GM23338 (cell line): ENCODE measurements around the gene HDHD5. TPM values are rescaled to one million over a fixed set of nuclear protein-coding genes. Genes with fewer than 3 reads are reported as not detected.

Experiments used
- ATAC-seq: fragments of 200-7000 bp; cut with Tn5 transposase; 3 replicates; pipeline ENCODE4 v1.9.1; 2020
- DNase-seq: peaks from one replicate; pipeline ENCODE4 v3.0.0-alpha.2; 2015; ENCODE audit warnings: low spot score
- H2AFZ ChIP-seq: fragments of 200-600 bp; sonication (generic); 2 replicates; pipeline ENCODE4 v1.8.0; 2016; ENCODE audit warnings: antibody characterized with exemption, mild to moderate bottlenecking, moderate library complexity
- H3F3A ChIP-seq: fragments of 200-600 bp; sonication (generic); replicated peaks from 2 replicates; pipeline ENCODE4 v1.8.0; 2017; ENCODE audit warnings: antibody characterized with exemption, mixed run types, low read depth
- H3K27ac ChIP-seq: fragments of 200-600 bp; sonication (generic); 2 replicates; pipeline ENCODE4 v1.6.1; 2016; ENCODE audit warnings: low read depth
- H3K27me3 ChIP-seq: fragments of 200-600 bp; sonication (generic); 2 replicates; pipeline ENCODE4 v1.8.0; 2016; ENCODE audit warnings: mild to moderate bottlenecking, mixed run types, moderate library complexity; ENCODE audit not compliant: insufficient read depth
- H3K36me3 ChIP-seq: fragments of 200-600 bp; sonication (generic); 2 replicates; pipeline ENCODE4 v1.8.0; 2016; ENCODE audit warnings: mild to moderate bottlenecking; ENCODE audit not compliant: insufficient read depth
- H3K4me1 ChIP-seq: fragments of 200-600 bp; sonication (generic); 2 replicates; pipeline ENCODE4 v1.8.0; 2016; ENCODE audit warnings: mild to moderate bottlenecking, moderate library complexity; ENCODE audit not compliant: insufficient read depth
- H3K4me2 ChIP-seq: fragments of 200-600 bp; sonication (generic); 2 replicates; pipeline ENCODE4 v1.7.1; 2017; ENCODE audit warnings: mixed run types
- H3K4me3 ChIP-seq: fragments of 200-600 bp; sonication (generic); 2 replicates; pipeline ENCODE4 v1.6.1; 2016; ENCODE audit warnings: mixed run types
- H3K79me2 ChIP-seq: fragments of 200-600 bp; sonication (generic); replicated peaks from 2 replicates; pipeline ENCODE4 v1.8.0; 2017; ENCODE audit warnings: mild to moderate bottlenecking; ENCODE audit not compliant: insufficient read depth
- H3K9me2 ChIP-seq: fragments of 200-600 bp; sonication (generic); 2 replicates; pipeline ENCODE4 v1.8.0; 2017; ENCODE audit not compliant: insufficient read depth
- H4K20me1 ChIP-seq: fragments of 200-600 bp; sonication (generic); replicated peaks from 2 replicates; pipeline ENCODE4 v1.8.0; 2017; ENCODE audit warnings: mild to moderate bottlenecking; ENCODE audit not compliant: insufficient read depth
- H3K27ac Mint-ChIP-seq: 2 replicates; pipeline ENCODE4 v1.8.0; 2020; ENCODE audit warnings: inconsistent platforms, mild to moderate bottlenecking, moderate library complexity, mixed read lengths
- H3K27me3 Mint-ChIP-seq: 3 replicates; pipeline ENCODE4 v1.8.0; 2022; ENCODE audit warnings: low read depth, mild to moderate bottlenecking, moderate library complexity, mixed read lengths, inconsistent platforms; ENCODE audit not compliant: insufficient read depth, poor library complexity
- H3K36me3 Mint-ChIP-seq: 3 replicates; pipeline ENCODE4 v1.8.0; 2021; ENCODE audit warnings: low read depth, mild to moderate bottlenecking, inconsistent platforms, moderate library complexity, mixed read lengths
- H3K4me1 Mint-ChIP-seq: 3 replicates; pipeline ENCODE4 v1.8.0; 2020; ENCODE audit warnings: mild to moderate bottlenecking, inconsistent platforms, mixed read lengths
- H3K4me3 Mint-ChIP-seq: 3 replicates; pipeline ENCODE4 v1.8.0; 2021; ENCODE audit warnings: moderate library complexity, mild to moderate bottlenecking, inconsistent platforms, mixed read lengths
- H3K9me3 Mint-ChIP-seq: 3 replicates; pipeline ENCODE4 v1.8.0; 2020; ENCODE audit warnings: moderate library complexity, mild to moderate bottlenecking, inconsistent platforms, mixed read lengths
- JUNB ChIP-seq: IDR thresholded peaks from one replicate; pipeline ENCODE4 v1.6.1; 2016; ENCODE audit warnings: antibody characterized with exemption; ENCODE audit not compliant: unreplicated experiment
- POLR2AphosphoS5 ChIP-seq: IDR thresholded peaks from 2 replicates; pipeline ENCODE4 v1.6.1; 2016; ENCODE audit warnings: antibody characterized with exemption, low read depth
- ZNF114 ChIP-seq: fragments of 250-450 bp; sonication (Bioruptor Pico); IDR thresholded peaks from 2 replicates; pipeline ENCODE4 v1.5.0; 2020; ENCODE audit warnings: mild to moderate bottlenecking, moderate library complexity
- polyA plus RNA-seq: library from polyadenylated mRNA; unstranded; fragments of >200 nt; fragmentation: Nextera tagmentation; extraction: Ambion mirVana; gene quantifications from 2 replicates; pipeline ENCODE4 v1.2.1, GENCODE V29; 2016
- total RNA-seq: library from RNA; depleted of rRNA; stranded (reverse); fragments of >200 nt; shearing (Covaris generic); gene quantifications from 2 replicates; pipeline ENCODE4 v1.2.3, GENCODE V29; 2014
- TF ChIP-seq, protein P1 (sequence below): IDR thresholded peaks from 2 replicates; pipeline ENCODE4 v1.6.1; 2016; ENCODE audit warnings: antibody characterized with exemption
- TF ChIP-seq, protein P2 (sequence below): IDR thresholded peaks from one replicate; pipeline ENCODE4 v1.6.1; 2018; ENCODE audit warnings: antibody characterized with exemption; ENCODE audit not compliant: unreplicated experiment
- TF ChIP-seq, protein P3 (sequence below), 2 experiments: fragments of 200-600 bp in 1 of 2; sonication (generic) in 1 of 2; conservative IDR thresholded peaks; 2 replicates each; pipeline versions ENCODE4 v1.5.1 to v1.6.1; 2016 to 2017; ENCODE audit warnings: antibody characterized with exemption in 2 of 2, low read depth in 2 of 2, mild to moderate bottlenecking in 2 of 2, moderate library complexity in 1 of 2
- TF ChIP-seq, protein P4 (sequence below): fragments of 250-450 bp; sonication (Bioruptor Pico); IDR thresholded peaks from 2 replicates; pipeline ENCODE4 v1.5.0; 2020; ENCODE audit warnings: mild to moderate bottlenecking, moderate library complexity

The HDHD5 gene
- total and polyA plus RNA-seq, 2 experiments from 2014 or later: 70.0 to 116 TPM

DNA sequence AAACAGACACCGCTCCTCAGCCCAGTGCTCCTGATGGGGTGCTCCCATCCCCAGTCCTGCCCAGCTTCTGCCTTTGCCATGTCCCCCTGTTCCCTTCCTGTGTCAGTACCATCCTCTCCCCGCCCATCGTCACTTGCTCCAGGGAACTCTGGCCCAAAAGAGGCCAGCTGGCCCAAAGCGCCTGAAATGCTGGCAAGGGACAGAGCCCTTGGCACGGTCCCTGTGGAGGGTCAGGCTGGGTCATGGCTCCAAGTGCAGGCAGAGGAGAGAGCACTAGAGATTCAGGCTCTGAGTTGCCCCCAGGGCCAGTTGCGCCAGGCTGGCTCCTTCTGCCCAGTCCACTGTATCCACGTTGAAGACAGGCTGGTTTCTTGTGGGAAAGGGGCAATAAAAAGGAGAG lies 8.4 kb upstream of the HDHD5 start (continued):
- TF ChIP-seq, protein P1, sequence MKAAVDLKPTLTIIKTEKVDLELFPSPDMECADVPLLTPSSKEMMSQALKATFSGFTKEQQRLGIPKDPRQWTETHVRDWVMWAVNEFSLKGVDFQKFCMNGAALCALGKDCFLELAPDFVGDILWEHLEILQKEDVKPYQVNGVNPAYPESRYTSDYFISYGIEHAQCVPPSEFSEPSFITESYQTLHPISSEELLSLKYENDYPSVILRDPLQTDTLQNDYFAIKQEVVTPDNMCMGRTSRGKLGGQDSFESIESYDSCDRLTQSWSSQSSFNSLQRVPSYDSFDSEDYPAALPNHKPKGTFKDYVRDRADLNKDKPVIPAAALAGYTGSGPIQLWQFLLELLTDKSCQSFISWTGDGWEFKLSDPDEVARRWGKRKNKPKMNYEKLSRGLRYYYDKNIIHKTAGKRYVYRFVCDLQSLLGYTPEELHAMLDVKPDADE: no peak
- TF ChIP-seq, protein P2, sequence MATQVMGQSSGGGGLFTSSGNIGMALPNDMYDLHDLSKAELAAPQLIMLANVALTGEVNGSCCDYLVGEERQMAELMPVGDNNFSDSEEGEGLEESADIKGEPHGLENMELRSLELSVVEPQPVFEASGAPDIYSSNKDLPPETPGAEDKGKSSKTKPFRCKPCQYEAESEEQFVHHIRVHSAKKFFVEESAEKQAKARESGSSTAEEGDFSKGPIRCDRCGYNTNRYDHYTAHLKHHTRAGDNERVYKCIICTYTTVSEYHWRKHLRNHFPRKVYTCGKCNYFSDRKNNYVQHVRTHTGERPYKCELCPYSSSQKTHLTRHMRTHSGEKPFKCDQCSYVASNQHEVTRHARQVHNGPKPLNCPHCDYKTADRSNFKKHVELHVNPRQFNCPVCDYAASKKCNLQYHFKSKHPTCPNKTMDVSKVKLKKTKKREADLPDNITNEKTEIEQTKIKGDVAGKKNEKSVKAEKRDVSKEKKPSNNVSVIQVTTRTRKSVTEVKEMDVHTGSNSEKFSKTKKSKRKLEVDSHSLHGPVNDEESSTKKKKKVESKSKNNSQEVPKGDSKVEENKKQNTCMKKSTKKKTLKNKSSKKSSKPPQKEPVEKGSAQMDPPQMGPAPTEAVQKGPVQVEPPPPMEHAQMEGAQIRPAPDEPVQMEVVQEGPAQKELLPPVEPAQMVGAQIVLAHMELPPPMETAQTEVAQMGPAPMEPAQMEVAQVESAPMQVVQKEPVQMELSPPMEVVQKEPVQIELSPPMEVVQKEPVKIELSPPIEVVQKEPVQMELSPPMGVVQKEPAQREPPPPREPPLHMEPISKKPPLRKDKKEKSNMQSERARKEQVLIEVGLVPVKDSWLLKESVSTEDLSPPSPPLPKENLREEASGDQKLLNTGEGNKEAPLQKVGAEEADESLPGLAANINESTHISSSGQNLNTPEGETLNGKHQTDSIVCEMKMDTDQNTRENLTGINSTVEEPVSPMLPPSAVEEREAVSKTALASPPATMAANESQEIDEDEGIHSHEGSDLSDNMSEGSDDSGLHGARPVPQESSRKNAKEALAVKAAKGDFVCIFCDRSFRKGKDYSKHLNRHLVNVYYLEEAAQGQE: no peak
- TF ChIP-seq, protein P3, sequence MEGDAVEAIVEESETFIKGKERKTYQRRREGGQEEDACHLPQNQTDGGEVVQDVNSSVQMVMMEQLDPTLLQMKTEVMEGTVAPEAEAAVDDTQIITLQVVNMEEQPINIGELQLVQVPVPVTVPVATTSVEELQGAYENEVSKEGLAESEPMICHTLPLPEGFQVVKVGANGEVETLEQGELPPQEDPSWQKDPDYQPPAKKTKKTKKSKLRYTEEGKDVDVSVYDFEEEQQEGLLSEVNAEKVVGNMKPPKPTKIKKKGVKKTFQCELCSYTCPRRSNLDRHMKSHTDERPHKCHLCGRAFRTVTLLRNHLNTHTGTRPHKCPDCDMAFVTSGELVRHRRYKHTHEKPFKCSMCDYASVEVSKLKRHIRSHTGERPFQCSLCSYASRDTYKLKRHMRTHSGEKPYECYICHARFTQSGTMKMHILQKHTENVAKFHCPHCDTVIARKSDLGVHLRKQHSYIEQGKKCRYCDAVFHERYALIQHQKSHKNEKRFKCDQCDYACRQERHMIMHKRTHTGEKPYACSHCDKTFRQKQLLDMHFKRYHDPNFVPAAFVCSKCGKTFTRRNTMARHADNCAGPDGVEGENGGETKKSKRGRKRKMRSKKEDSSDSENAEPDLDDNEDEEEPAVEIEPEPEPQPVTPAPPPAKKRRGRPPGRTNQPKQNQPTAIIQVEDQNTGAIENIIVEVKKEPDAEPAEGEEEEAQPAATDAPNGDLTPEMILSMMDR (conservative IDR thresholded peaks at IDR 0.05; ENCODE audit: low read depth in 2 of 2): no peak
- TF ChIP-seq POLR2AphosphoS5: no peak
- no peak for TF ChIP-seq JUNB

DNA sequence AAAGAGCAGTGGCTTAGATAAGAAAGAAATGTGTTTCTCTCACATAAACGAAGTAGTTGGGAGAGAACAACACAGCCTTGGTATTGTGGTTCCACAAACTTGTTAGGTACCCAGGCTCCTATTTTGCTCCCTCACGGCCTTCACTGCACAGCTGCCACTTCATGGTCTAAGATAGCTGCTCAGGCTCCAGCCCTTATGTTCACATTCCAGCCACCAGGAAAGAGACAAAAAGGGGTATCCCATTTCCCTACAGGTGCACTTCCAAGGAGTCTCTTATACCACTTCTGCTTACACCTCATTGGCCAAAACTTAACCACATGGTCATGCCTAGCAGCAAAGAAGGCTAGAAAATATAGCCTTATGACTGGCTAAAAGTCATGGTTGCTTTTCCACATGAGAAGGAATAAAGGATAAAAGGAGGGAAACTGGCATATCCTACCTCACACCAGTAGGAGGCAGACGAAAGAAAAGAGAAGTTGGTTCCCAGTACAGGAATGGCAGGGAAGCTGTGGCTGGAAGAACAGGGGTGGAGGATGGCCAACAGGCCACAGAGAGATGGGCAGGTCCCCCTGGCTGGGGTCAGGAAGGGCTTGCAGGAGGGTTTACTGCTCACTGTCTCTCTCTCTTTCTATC lies 5.4 kb upstream of the HDHD5 start:
- H3K36me3 ChIP-seq: no peaks in the 10 kb centered on the region
- Mint-ChIP-seq H3K4me1 (peaks cover 9% of the 10 kb centered on the region; the same call in 1 of the 3 replicates), H3K4me3 (no peak overlapping the region), H3K27me3 (peaks cover 7% of the 10 kb centered on the region), H3K9me3 (no peaks in the 10 kb centered on the region), H3K36me3 (no peaks in the 10 kb centered on the region), H3K27ac (no peak overlapping the region)
- peak; percentile 71 for ATAC-seq
- peaks cover 7% of the 10 kb centered on the region; the same call in 1 of the 2 replicates for H3K27me3 ChIP-seq
- no peaks in the 10 kb centered on the region for H3K79me2 ChIP-seq
- no peak overlapping the region for H3K27ac ChIP-seq
- no peak overlapping the region for H2AFZ ChIP-seq
- H3F3A ChIP-seq: no peaks in the 10 kb centered on the region; the same call in 1 of the 2 replicates
- H3K4me2 ChIP-seq: no peak overlapping the region
- DNase-seq: peak; percentile 76
- H4K20me1 ChIP-seq: no peaks in the 10 kb centered on the region
- H3K9me2 ChIP-seq: no peaks in the 10 kb centered on the region
- H3K4me3 ChIP-seq: no peak overlapping the region
- H3K4me1 ChIP-seq: peaks cover 5% of the 10 kb centered on the region; the same call in 1 of the 2 replicates
- TF ChIP-seq, protein P4, sequence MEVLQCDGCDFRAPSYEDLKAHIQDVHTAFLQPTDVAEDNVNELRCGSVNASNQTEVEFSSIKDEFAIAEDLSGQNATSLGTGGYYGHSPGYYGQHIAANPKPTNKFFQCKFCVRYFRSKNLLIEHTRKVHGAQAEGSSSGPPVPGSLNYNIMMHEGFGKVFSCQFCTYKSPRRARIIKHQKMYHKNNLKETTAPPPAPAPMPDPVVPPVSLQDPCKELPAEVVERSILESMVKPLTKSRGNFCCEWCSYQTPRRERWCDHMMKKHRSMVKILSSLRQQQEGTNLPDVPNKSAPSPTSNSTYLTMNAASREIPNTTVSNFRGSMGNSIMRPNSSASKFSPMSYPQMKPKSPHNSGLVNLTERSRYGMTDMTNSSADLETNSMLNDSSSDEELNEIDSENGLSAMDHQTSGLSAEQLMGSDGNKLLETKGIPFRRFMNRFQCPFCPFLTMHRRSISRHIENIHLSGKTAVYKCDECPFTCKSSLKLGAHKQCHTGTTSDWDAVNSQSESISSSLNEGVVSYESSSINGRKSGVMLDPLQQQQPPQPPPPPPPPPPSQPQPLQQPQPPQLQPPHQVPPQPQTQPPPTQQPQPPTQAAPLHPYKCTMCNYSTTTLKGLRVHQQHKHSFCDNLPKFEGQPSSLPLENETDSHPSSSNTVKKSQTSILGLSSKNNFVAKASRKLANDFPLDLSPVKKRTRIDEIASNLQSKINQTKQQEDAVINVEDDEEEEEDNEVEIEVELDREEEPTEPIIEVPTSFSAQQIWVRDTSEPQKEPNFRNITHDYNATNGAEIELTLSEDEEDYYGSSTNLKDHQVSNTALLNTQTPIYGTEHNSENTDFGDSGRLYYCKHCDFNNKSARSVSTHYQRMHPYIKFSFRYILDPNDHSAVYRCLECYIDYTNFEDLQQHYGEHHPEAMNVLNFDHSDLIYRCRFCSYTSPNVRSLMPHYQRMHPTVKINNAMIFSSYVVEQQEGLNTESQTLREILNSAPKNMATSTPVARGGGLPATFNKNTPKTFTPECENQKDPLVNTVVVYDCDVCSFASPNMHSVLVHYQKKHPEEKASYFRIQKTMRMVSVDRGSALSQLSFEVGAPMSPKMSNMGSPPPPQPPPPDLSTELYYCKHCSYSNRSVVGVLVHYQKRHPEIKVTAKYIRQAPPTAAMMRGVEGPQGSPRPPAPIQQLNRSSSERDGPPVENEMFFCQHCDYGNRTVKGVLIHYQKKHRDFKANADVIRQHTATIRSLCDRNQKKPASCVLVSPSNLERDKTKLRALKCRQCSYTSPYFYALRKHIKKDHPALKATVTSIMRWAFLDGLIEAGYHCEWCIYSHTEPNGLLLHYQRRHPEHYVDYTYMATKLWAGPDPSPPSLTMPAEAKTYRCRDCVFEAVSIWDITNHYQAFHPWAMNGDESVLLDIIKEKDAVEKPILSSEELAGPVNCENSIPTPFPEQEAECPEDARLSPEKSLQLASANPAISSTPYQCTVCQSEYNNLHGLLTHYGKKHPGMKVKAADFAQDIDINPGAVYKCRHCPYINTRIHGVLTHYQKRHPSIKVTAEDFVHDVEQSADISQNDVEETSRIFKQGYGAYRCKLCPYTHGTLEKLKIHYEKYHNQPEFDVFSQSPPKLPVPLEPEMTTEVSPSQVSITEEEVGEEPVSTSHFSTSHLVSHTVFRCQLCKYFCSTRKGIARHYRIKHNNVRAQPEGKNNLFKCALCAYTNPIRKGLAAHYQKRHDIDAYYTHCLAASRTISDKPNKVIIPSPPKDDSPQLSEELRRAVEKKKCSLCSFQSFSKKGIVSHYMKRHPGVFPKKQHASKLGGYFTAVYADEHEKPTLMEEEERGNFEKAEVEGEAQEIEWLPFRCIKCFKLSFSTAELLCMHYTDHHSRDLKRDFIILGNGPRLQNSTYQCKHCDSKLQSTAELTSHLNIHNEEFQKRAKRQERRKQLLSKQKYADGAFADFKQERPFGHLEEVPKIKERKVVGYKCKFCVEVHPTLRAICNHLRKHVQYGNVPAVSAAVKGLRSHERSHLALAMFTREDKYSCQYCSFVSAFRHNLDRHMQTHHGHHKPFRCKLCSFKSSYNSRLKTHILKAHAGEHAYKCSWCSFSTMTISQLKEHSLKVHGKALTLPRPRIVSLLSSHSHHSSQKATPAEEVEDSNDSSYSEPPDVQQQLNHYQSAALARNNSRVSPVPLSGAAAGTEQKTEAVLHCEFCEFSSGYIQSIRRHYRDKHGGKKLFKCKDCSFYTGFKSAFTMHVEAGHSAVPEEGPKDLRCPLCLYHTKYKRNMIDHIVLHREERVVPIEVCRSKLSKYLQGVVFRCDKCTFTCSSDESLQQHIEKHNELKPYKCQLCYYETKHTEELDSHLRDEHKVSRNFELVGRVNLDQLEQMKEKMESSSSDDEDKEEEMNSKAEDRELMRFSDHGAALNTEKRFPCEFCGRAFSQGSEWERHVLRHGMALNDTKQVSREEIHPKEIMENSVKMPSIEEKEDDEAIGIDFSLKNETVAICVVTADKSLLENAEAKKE: no peak
- no peak for TF ChIP-seq POLR2AphosphoS5
- TF ChIP-seq, protein P2: no peak
- TF ChIP-seq ZNF114 (CRISPR knock-in tag): no peak
